Lower leg skin (tissue), 4 donors: ENCODE measurements around the gene VNN1. TPM values are rescaled to one million over a fixed set of nuclear protein-coding genes. Genes with fewer than 3 reads are reported as not detected.

ENCODE experiments used
- DNase-seq, 2 donors: peaks; one replicate each; pipeline ENCODE4 v3.0.0-alpha.2; 2019; ENCODE audit warnings: low spot score in 2 of 2
- H3K4me3 ChIP-seq: fragments of 200-600 bp; sonication (generic); 2 replicates; pipeline ENCODE4 v1.5.1; 2017; ENCODE audit warnings: mild to moderate bottlenecking, low read depth; ENCODE audit not compliant: poor library complexity, severe bottlenecking
- POLR2A ChIP-seq, 2 donors: fragments of 450-650 bp; IDR thresholded peaks; one replicate each; pipeline ENCODE4 v1.6.1; 2016 to 2017; ENCODE audit warnings: antibody characterized with exemption in 2 of 2, mild to moderate bottlenecking in 1 of 2, moderate library complexity in 1 of 2
- WGBS, 2 donors: methylation state at CpG; one replicate each; pipeline ENCODE4 v1.1.5; 2018; 5-methylcytosine and 5-hydroxymethylcytosine counted together
- intact Hi-C: fragments of 100-400 bp; cut with DNase I; formaldehyde crosslinking; loops from one replicate; pipeline ENCODE4 v1.15.0; 2023; ENCODE audit warnings: low total_unique reads
- total RNA-seq, 4 donors: library from RNA; depleted of rRNA; stranded (reverse); fragments of >200 nt; gene quantifications; one replicate each; pipeline ENCODE4 v1.1.0, GENCODE V29; 2016
- TF ChIP-seq, protein P1 (sequence below), 3 donors: fragments of 450-650 bp; IDR thresholded peaks; one replicate each; pipeline ENCODE4 v1.5.1; 2016; ENCODE audit warnings: antibody characterized with exemption in 3 of 3, mild to moderate bottlenecking in 3 of 3, moderate library complexity in 2 of 3

Gene VNN1
- total RNA-seq, 4 donors from 2014 or later: 0.15 to 1.4 (median 0.23) TPM; not detected in 1

DNA sequence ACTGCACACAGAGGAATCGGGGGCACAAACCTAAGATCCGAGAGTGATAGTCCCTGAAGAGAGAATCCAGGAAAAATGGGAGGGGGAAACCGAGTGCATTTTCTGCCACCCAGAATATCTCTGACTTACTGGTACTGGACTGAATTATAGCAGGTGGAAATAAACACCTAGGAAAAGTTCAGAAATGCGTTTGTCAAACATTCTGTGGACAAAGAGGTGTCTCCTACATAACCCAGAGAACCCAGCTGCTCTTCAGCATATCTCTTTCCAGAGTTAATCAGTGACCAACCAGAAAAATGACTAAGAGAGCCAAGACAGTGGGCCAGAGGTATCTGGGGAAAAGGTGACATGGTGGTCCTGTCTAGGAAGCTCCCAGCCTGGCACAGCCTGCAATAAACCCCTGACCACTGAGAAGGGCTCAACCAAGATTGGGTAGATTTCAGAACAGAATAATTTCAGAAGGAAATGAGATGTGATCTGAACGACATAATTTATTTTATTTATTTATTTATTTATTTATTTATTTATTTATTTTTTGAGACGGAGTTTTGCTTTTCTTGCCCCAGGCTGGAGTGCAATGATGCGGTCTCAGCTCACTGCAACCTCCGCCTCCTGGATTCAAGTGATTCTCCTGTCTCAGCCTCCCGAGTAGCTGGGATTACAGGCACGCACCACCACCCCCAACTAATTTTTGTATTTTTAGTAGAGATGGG lies 6.0 kb upstream of the VNN1 start:
- no peak overlapping the region for H3K4me3 ChIP-seq
- TF ChIP-seq POLR2A (IDR thresholded peaks at IDR 0.05): no peak
- TF ChIP-seq, protein P1, sequence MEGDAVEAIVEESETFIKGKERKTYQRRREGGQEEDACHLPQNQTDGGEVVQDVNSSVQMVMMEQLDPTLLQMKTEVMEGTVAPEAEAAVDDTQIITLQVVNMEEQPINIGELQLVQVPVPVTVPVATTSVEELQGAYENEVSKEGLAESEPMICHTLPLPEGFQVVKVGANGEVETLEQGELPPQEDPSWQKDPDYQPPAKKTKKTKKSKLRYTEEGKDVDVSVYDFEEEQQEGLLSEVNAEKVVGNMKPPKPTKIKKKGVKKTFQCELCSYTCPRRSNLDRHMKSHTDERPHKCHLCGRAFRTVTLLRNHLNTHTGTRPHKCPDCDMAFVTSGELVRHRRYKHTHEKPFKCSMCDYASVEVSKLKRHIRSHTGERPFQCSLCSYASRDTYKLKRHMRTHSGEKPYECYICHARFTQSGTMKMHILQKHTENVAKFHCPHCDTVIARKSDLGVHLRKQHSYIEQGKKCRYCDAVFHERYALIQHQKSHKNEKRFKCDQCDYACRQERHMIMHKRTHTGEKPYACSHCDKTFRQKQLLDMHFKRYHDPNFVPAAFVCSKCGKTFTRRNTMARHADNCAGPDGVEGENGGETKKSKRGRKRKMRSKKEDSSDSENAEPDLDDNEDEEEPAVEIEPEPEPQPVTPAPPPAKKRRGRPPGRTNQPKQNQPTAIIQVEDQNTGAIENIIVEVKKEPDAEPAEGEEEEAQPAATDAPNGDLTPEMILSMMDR (IDR thresholded peaks at IDR 0.05): no peak
- 88 to 94% methylated on average over 10 of the region's 10 CpGs for WGBS, 2 donors
- intact Hi-C loops: no loop called here
- DNase-seq: no peak

DNA sequence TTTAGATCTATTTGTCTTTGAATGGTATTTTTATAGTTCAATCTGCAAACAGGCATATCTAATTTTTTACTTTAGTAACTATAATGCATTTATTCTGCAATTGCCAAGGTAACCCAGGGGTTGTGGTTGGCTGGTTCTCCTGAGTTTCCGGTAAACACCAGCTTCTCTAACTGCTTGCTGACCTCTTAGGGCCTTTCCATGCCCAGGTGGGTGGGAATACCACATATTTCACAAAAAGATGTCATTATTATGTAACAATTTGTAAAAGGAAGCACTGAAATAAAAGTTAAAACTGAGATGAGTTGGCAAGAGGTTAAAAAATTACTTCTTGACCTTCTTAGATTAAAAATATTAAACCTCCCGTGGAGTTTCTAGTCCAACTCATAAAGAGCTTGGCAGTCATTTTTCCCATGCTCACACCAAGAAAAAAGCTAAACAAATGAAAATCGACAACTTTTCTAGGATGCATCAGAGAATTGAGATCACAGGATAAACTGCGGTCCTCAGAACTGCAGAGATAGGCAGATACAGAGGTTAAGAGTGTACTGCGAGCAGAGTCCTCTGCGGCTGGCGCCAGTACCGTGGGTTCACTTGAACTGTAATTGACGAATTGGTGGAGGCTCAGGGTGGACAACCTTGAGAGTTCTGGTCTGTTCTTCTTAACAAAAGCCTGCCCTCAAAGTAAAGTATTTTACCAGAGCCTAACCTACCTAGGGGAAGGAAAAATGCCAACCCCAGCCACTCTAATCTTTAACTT lies 2.2 kb upstream of the VNN1 start:
- no peak overlapping the region for H3K4me3 ChIP-seq
- intact Hi-C loops: no loop called here
- WGBS, 2 donors: 71 to 89% methylated on average over 9 of the region's 9 CpGs
- TF ChIP-seq, protein P1 (IDR thresholded peaks at IDR 0.05): no peak
- no peak for TF ChIP-seq POLR2A (IDR thresholded peaks at IDR 0.05)
- no peak for DNase-seq

DNA sequence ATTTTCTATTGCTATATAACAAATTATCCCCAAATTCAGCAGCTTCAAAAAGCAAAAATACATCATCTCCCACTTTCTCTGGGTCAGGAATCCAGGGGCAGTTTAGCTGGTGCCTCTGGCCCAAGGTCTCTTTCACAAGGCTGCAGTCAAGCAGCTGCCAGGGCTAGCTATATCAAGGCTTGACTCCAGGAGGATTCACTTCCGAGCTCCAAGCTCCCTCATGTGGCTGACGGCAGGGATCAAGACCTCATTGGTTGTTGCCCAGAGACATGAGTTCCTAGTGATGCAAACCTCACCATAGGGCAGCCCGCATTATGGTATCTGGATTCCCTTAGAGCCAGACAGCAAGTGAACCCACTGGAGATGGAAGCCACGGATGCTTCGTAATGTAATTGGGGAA lies 1.3 kb upstream of the VNN1 start:
- DNase-seq: no peak
- TF ChIP-seq POLR2A (IDR thresholded peaks at IDR 0.05): no peak
- TF ChIP-seq, protein P1 (IDR thresholded peaks at IDR 0.05): no peak
- 52 to 67% methylated on average over 5 of the region's 5 CpGs for WGBS, 2 donors
- intact Hi-C loops: no loop called here
- no peak overlapping the region for H3K4me3 ChIP-seq

DNA sequence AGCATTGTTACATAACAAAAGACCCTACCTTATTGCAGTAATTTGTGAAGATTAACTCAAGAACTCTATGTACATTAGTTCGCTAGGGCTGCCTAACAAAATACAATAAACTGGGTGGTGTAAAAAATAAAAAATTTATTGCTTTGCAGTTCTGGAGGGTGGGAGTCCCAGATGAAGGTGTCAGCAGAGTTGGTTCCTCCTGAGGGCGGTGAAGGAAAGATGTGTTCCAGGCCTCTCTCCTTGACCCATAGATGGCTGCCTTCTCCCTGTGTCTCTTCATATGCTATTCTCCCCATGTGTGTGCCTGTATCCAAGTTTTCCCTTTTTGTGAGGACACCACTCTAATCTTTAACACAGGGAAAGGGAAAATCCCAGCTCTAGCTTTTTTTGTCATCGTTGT lies 305 bp upstream of the VNN1 start:
- DNase-seq: no peak
- WGBS, 2 donors: 78 to 95% methylated on average over 3 of the region's 3 CpGs
- intact Hi-C loops: no loop called here
- TF ChIP-seq, protein P1 (IDR thresholded peaks at IDR 0.05): no peak
- no peak for TF ChIP-seq POLR2A (IDR thresholded peaks at IDR 0.05)
- no peak overlapping the region for H3K4me3 ChIP-seq

DNA sequence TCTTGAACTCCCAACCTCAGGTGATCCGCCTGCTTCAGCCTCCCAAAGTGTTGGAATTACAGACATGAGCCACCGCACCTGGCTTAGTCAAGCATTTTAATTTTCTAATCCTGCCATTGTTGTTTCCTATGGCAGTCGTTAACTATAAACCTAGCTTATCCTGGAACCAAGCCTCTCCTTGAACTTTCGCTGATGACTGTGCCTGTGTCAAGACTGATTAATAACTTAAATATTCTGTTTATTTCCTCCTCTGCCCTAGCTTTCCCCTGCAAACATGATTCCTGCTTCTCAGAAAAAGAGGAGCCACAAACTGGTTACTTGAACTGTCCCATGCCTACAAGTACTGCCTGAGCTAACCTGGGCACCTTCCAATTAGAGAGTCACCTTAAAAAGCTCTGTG lies 1.5 kb downstream of the VNN1 start:
- intact Hi-C loops: no loop called here
- DNase-seq: no peak
- 72 to 81% methylated on average over 4 of the region's 4 CpGs for WGBS, 2 donors
- H3K4me3 ChIP-seq: no peak overlapping the region
- no peak for TF ChIP-seq POLR2A (IDR thresholded peaks at IDR 0.05)
- TF ChIP-seq, protein P1 (IDR thresholded peaks at IDR 0.05): no peak
